Stomach (tissue), 9 donors: ENCODE measurements around the gene LIPM. TPM values are rescaled to one million over a fixed set of nuclear protein-coding genes. Genes with fewer than 3 reads are reported as not detected.
A peak's percentile ranks its signal among the peaks of the same experiment; 100 is the strongest.

ENCODE experiments used
- DNase-seq, 2 donors: peaks; one replicate each; pipeline versions ENCODE4 v3.0.0 to v3.0.0-alpha.2; 2013 to 2019
- H3K27ac ChIP-seq, 5 donors: fragments of 200-600 bp in 4 of 5; sonication (generic) in 4 of 5; one replicate each; pipeline ENCODE4 v1.5.1; 2013 to 2019; ENCODE audit warnings: mild to moderate bottlenecking in 1 of 5, moderate library complexity in 1 of 5
- H3K27me3 ChIP-seq, 3 donors: fragments of 200-600 bp; sonication (generic); one replicate each; pipeline ENCODE4 v1.5.1; 2017 to 2019; ENCODE audit warnings: mixed run types in 1 of 3
- H3K36me3 ChIP-seq, 4 donors: fragments of 200-600 bp; sonication (generic); 1 replicate in 3 of 4; 2 replicates in 1 of 4; pipeline ENCODE4 v1.5.1; 2016 to 2019
- H3K4me1 ChIP-seq, 4 donors: fragments of 200-600 bp; sonication (generic); one replicate each; pipeline ENCODE4 v1.5.1; 2016 to 2019
- H3K4me3 ChIP-seq, 4 donors: fragments of 200-600 bp; sonication (generic) in 3 of 4; one replicate each; pipeline ENCODE4 v1.5.1; 2016 to 2019; ENCODE audit warnings: mild to moderate bottlenecking in 1 of 4
- H3K9me3 ChIP-seq, 4 donors: fragments of 200-600 bp; sonication (generic); one replicate each; pipeline ENCODE4 v1.5.1; 2016 to 2019
- EP300 ChIP-seq: sonication (generic); formaldehyde crosslinking; IDR thresholded peaks from one replicate; pipeline ENCODE4 v1.6.1; 2017; ENCODE audit warnings: antibody characterized with exemption
- POLR2A ChIP-seq, 4 donors: fragments of 450-650 bp; IDR thresholded peaks; one replicate each; pipeline ENCODE4 v1.6.1; 2016; ENCODE audit warnings: antibody characterized with exemption in 4 of 4, control low read depth in 2 of 4, mild to moderate bottlenecking in 1 of 4, moderate library complexity in 1 of 4
- POLR2AphosphoS5 ChIP-seq, 3 donors: sonication (generic); formaldehyde crosslinking; IDR thresholded peaks; one replicate each; pipeline ENCODE4 v1.6.1; 2016; ENCODE audit warnings: antibody characterized with exemption in 3 of 3
- WGBS, 5 donors: extraction: QIAGEN DNeasy Blood & Tissue Kit in 3 of 5; methylation state at CpG; one replicate each; pipeline versions ENCODE4 v1.1.5 to v1.1.7; 2013 to 2018; 5-methylcytosine and 5-hydroxymethylcytosine counted together
- intact Hi-C: fragments of 100-400 bp; cut with DNase I; formaldehyde crosslinking; loops from one replicate; pipeline ENCODE4 v1.15.1; 2023; ENCODE audit warnings: low total_unique reads
- polyA plus RNA-seq, 3 donors: library from polyadenylated mRNA; stranded (reverse); fragments of 200-250 nt; gene quantifications; one replicate each; pipeline ENCODE4 v1.2.3, GENCODE V29; 2013
- total RNA-seq, 5 donors: library from RNA; depleted of rRNA; stranded (reverse); fragments of >200 nt; gene quantifications; one replicate each; pipeline versions ENCODE4 v1.1.0 to v1.2.3, GENCODE V29; 2014 to 2016
- TF ChIP-seq, protein P1 (sequence below), 7 experiments: fragments of 450-650 bp in 4 of 7; fragments of 200-600 bp in 3 of 7; sonication (generic) in 3 of 7; IDR thresholded peaks; one replicate each; pipeline ENCODE4 v1.5.1; 2016 to 2019; ENCODE audit warnings: antibody characterized with exemption in 7 of 7, control low read depth in 2 of 7, mild to moderate bottlenecking in 1 of 7
- donor health status: healthy with polysubstance abuse.
- donor health status: Bipolar disorder and iron deficiency.
- donor health status: healthy.

LIPM gene
- total and polyA plus RNA-seq, 8 donors: not detected

DNA sequence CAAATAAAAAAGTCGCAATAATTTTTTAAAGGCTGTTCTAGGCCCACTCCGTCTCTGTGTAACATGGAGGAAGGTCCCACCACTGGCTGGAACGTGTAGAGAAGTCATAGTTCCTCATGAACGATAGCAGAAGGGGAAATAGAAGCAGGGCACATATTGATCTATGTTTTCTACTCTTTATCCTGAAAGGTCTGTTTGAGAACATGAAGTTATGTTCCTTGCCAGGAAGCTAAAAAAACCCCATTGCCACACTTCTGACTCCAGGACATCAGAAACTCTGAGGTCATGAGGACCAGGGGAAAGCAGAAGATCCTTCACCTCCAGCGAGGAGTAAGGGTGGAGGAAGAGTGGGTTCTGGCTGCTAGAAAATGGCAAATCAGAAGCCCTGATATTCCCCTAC, 38.4 kb downstream of the LIPM start:
- intact Hi-C loops: no loop called here
- Histone ChIP-seq H3K4me3 (peak overlapping the region in 1 of 4 donors; percentile 10), H3K9me3 (no peaks in the 10 kb centered on the region), H3K27me3 (no peaks in the 10 kb centered on the region), H3K36me3 (no peaks in the 10 kb centered on the region), H3K27ac (peak overlapping the region; percentile 67 to 88 (median 73)), H3K4me1 (peaks cover 15 to 67% (median 30%) of the 10 kb centered on the region in 4 donors)
- 57 to 72% (median 66%) methylated on average over 5 of the region's 5 CpGs for WGBS, 5 donors
- no peak for TF ChIP-seq EP300
- TF ChIP-seq, protein P1, sequence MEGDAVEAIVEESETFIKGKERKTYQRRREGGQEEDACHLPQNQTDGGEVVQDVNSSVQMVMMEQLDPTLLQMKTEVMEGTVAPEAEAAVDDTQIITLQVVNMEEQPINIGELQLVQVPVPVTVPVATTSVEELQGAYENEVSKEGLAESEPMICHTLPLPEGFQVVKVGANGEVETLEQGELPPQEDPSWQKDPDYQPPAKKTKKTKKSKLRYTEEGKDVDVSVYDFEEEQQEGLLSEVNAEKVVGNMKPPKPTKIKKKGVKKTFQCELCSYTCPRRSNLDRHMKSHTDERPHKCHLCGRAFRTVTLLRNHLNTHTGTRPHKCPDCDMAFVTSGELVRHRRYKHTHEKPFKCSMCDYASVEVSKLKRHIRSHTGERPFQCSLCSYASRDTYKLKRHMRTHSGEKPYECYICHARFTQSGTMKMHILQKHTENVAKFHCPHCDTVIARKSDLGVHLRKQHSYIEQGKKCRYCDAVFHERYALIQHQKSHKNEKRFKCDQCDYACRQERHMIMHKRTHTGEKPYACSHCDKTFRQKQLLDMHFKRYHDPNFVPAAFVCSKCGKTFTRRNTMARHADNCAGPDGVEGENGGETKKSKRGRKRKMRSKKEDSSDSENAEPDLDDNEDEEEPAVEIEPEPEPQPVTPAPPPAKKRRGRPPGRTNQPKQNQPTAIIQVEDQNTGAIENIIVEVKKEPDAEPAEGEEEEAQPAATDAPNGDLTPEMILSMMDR (IDR thresholded peaks at IDR 0.05): no peak
- TF ChIP-seq POLR2AphosphoS5 (IDR thresholded peaks at IDR 0.05): no peak
- TF ChIP-seq POLR2A (IDR thresholded peaks at IDR 0.05): no peak
- no peak for DNase-seq

DNA sequence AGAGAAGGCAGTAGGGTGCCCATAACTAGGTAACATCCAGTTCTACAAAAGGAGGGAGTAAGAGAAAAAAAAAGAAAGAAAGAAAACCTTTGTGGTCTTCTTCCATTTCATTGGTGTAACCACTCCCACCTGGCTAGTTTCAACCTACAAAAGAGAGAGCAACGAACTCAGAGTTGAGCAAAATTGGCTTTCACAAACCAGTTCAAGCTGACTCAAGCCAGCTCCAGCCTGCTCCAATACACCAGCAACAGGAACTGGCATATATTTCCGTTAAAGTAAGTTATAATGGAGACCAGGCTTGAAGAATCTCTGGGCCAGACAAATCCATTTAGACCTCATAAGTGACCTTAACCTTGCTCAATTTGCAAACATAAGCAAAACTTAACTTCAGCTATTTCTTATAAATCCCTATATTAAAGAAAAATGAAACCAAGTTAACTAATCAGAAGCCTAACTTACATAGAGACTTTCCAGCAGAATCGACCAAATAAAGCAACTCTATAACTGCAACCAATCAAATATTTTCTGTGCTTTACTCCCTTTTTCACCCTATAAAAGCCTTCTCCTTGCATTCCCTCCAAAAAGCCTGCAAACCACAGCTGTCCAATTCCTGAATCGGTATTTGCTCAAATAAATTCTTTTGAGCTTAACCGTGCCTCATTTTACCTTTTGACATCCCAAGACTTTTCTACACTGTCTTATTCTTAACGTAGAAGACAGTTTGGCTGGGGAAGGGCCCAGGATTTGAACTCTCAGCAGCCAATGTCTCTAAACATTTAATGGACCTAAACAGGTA, 39.0 kb downstream of the LIPM start:
- 62 to 72% (median 63%) methylated on average over 6 of the region's 6 CpGs for WGBS, 5 donors
- H3K27me3 ChIP-seq: no peaks in the 10 kb centered on the region
- H3K36me3 ChIP-seq: no peaks in the 10 kb centered on the region
- intact Hi-C loops: no loop called here
- H3K9me3 ChIP-seq: no peaks in the 10 kb centered on the region
- peak overlapping the region in 1 of 4 donors; percentile 20 for H3K4me3 ChIP-seq
- H3K27ac ChIP-seq: peak overlapping the region; percentile 67 to 88 (median 73)
- peak; percentile 51 to 52 for DNase-seq
- no peak for TF ChIP-seq POLR2A (IDR thresholded peaks at IDR 0.05)
- TF ChIP-seq POLR2AphosphoS5 (IDR thresholded peaks at IDR 0.05): peak in 1 of 3 donors; percentile 42
- peaks cover 10 to 66% (median 27%) of the 10 kb centered on the region in 4 donors for H3K4me1 ChIP-seq

DNA sequence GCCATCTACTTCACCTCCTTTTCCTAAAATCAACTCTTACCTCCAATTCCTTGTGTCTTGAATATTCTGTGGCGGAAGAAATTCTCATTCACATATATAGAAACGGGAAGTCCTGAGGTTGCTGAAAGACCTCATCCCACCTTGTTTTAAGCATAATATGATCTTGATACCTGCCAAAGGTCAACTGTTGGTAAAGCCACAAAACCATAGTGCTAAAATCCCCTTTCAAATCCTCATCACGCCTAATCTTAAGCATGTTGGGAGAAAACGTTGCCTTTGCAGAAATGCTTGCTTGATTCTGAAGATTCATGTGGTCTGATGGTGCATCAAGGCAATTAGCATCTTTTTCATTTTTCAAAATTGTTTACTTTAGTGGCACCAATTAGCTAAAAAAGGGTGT, 40.6 kb downstream of the LIPM start:
- Histone ChIP-seq H3K4me1 (peaks cover 9 to 60% (median 29%) of the 10 kb centered on the region in 4 donors), H3K27me3 (no peaks in the 10 kb centered on the region), H3K27ac (no peak overlapping the region), H3K4me3 (no peak overlapping the region), H3K9me3 (no peaks in the 10 kb centered on the region), H3K36me3 (no peaks in the 10 kb centered on the region)
- intact Hi-C loops: no loop called here
- no peak for DNase-seq
- WGBS, 5 donors: 88 to 93% (median 91%) methylated on average over 4 of the region's 4 CpGs
- no peak for TF ChIP-seq POLR2AphosphoS5 (IDR thresholded peaks at IDR 0.05)
- TF ChIP-seq, protein P1 (IDR thresholded peaks at IDR 0.05): no peak
- TF ChIP-seq EP300: no peak
- no peak for TF ChIP-seq POLR2A (IDR thresholded peaks at IDR 0.05)

DNA sequence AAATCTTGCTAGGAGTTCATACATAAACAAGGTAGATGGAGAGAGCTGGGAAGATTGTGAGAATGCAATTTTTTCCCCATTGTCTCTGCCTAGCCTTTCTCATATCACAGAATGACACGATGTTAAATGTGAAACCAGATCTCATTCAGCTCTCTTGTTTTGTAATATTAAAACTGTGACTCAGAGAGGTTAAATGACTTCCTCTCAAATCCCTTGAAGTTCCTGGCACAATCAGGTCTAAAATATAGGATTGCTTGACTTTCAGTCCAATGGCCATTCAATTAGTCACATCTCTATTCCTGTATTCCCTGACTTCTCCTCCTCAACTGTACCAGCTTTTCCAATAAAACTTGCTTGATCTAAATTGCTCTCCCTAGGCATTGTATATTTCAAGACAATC, 46.0 kb downstream of the LIPM start:
- H3K27ac ChIP-seq: peak overlapping the region in 3 of 5 donors; percentile 40 to 86 (median 77)
- H3K27me3 ChIP-seq: no peaks in the 10 kb centered on the region
- H3K4me1 ChIP-seq: peaks cover 7 to 54% (median 14%) of the 10 kb centered on the region in 4 donors
- H3K4me3 ChIP-seq: peak overlapping the region in 3 of 4 donors; percentile 34 to 55 (median 36)
- peak in 1 of 2 donors; percentile 16 for DNase-seq
- 0 to 9% (median 3%) methylated on average over 1 of the region's 1 CpG for WGBS, 5 donors
- H3K36me3 ChIP-seq: no peaks in the 10 kb centered on the region
- no peaks in the 10 kb centered on the region for H3K9me3 ChIP-seq
- TF ChIP-seq, protein P1 (IDR thresholded peaks at IDR 0.05): no peak
- TF ChIP-seq POLR2AphosphoS5 (IDR thresholded peaks at IDR 0.05): peak in 1 of 3 donors; percentile 33
- intact Hi-C loops: no loop called here

DNA sequence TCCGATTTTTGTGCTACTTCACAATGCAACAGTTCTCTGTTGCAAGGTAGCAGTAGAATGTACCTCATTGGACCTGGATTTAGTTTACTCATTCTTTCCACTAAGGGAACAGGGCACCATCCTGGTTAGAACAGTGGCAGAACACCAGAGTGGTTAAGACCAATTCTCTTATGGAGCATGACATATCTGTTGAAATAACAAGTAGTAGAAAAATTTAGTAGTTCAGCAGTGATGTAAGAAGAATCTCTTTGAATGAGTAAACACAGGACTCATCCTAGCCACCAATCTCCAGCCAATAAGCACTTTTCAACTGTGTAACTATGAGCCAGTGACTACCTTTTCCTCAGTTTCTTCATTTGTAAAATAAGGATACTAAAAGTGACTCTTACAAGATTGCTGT, 46.7 kb downstream of the LIPM start:
- Histone ChIP-seq H3K9me3 (no peaks in the 10 kb centered on the region), H3K4me3 (peak overlapping the region; percentile 33 to 55 (median 35)), H3K27ac (peak overlapping the region in 4 of 5 donors; percentile 40 to 86 (median 76)), H3K4me1 (peaks cover 7 to 61% (median 19%) of the 10 kb centered on the region in 4 donors), H3K27me3 (no peaks in the 10 kb centered on the region), H3K36me3 (no peaks in the 10 kb centered on the region)
- DNase-seq: no peak
- intact Hi-C loops: no loop called here
- TF ChIP-seq POLR2A (IDR thresholded peaks at IDR 0.05) (no peak), EP300 (no peak), POLR2AphosphoS5 (IDR thresholded peaks at IDR 0.05) (no peak)
- TF ChIP-seq, protein P1 (IDR thresholded peaks at IDR 0.05): no peak
- 47 to 70% (median 57%) methylated on average over 1 of the region's 1 CpG for WGBS, 5 donors
